GM12891 (cell line): ENCODE results near the gene SLC25A29.

ENCODE experiments used
- POLR2A ChIP-seq: IDR thresholded peaks from 2 replicates; pipeline ENCODE4 v1.6.1; 2011; ENCODE audit warnings: low read depth, low read length, control low read depth
- POLR2AphosphoS5 ChIP-seq: IDR thresholded peaks from 2 replicates; pipeline ENCODE4 v1.6.1; 2011; ENCODE audit warnings: low read depth, low read length, control low read depth
- POU2F2 ChIP-seq: IDR thresholded peaks from 2 replicates; pipeline ENCODE4 v1.6.1; 2011; ENCODE audit warnings: low read depth, mild to moderate bottlenecking, control low read depth, low read length, moderate library complexity
- SPI1 ChIP-seq: IDR thresholded peaks from 2 replicates; pipeline ENCODE4 v1.6.1; 2011; ENCODE audit warnings: low read depth, low read length, control low read depth
- TAF1 ChIP-seq: IDR thresholded peaks from 2 replicates; pipeline ENCODE4 v1.6.1; 2011; ENCODE audit warnings: low read depth, low read length, control low read depth

DNA sequence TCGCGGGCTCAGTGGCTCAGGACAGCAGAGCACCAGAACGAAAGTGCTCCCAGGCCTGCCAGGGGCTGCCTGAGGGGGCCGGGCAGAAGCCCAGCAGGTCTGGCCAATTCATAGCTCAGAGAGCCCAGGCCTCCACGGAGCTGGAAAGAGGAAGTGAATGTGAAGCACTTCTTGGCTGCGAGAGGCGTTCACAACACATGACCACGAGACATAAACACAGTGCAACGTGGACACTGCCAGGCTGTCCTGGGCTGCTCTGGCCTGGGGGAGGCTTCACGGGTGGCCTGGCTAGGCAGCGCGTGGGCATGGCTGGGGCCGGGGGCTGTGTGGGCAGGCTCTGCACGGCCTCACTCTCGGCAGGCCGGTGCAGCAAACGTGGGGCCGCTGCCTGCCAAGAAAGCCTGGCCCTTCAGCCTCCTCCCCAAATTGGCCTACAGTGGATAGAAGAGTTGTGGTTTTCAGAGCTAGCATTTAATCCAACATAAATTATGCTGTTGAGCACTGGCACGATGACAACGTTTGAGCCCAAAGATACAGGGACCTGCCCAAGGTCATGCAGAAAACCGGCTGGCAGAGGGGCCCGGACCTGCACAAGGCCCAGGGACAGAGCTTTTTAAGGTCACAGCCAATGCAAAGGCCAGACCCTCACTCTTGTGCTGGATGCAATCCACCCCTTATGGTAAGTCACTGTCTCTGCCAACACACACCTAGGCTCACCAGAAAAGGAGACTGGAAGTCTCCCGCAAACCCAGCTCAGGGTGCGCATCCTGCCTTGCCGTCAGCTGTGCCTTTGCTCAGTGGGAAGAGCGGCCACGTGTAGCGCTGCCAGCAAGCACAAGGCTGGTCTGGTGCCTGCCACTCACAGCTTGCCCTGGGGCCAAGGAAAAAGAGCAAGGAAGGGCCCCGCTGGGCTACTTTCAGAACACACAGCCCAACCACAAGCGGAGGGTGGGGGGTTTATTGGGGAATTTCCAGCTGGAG lies 8.6 kb downstream of the SLC25A29 start:
- TF ChIP-seq POLR2A (no peak), POLR2AphosphoS5 (no peak), SPI1 (peak; percentile 99), TAF1 (no peak), POU2F2 (no peak)
